UCSD-AML1 (cell line): ENCODE data around the gene ST3GAL3.

Experiments used
- DNase-seq: peaks from one replicate; lab custom pipeline; 2025; ENCODE audit not compliant: unreplicated experiment; lab: John Stamatoyannopoulos, UW

Gene ST3GAL3

DNA sequence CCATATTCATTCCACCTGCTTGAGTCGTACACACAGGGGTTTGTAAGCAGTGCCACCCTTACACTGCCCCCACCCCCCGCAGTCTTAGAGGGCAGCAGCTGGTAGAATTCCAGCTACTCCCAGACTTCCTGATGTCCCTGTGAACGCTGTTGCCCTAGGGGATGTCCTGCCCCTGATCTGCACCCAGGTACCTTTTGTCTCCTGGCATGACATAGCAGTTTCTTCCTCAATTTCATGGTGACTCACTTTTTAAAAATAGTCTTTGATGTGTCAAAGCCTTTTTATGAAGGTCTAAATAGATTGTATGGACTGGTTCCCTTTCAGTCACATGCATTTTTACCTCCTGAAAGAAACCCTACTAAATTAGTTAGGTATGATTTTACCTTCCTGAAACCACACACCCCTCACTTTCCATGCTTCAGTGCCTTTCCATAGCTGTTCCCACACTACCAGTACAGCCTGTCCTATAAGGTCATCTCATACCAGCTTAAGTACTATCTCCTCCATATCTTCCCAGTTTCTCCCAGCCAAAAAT is 76.4 kb downstream of the ST3GAL3 start:
- no peak for DNase-seq

DNA sequence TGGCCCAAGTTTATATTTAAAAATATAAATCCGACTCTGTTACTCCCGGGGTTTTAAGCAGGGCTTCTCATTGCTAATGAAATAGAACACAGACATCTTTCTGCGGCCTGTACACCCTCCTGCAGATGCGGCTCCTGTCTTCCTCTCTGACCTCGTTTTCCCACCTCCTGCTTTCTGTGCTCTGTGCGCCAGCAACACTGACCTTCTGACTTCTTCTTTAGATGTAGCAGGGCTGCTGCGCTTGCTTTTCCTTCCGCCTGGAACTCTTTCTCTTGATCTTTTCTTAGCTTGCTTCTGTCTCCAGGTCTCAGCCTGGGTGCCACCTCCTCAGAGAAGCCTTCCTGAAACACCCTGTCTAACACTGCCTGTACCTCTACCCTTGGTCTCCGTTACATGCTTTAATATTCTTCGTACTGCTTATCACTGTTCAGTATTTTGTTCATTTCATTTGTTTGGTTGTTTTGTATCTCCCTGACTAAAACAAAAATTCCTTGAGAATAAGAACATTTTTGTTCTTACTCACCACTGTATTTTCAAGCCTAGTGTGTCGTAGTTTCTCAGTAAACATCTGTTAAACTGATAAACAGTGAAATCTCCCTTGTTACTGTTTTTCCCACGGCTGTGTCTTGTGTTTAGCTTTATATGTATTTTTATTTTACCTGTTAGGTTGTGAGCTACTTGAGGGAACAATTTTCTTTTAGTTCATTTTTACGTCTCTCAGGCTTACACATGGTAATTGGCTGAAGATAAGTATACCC is 79.0 kb downstream of the ST3GAL3 start:
- no peak for DNase-seq

DNA sequence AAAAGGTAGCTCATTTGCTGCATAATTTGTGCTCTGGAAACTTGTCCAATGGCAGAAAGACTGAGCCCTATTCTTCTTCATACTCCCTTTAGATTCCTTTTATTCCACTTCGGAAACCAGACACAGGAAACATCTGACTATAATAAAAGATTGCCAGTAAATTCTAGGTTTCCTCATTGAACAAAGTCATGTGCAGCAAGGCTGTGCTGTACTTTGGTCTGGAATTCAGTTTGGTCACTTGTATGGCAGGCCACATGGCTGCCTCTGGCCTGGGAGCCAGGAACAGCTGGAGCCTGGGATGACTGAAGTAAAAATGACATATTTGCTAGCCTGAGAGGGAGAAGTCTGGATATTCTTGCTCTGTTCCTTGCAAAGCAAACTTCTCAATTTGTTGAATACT is 79.6 kb downstream of the ST3GAL3 start:
- DNase-seq: no peak

DNA sequence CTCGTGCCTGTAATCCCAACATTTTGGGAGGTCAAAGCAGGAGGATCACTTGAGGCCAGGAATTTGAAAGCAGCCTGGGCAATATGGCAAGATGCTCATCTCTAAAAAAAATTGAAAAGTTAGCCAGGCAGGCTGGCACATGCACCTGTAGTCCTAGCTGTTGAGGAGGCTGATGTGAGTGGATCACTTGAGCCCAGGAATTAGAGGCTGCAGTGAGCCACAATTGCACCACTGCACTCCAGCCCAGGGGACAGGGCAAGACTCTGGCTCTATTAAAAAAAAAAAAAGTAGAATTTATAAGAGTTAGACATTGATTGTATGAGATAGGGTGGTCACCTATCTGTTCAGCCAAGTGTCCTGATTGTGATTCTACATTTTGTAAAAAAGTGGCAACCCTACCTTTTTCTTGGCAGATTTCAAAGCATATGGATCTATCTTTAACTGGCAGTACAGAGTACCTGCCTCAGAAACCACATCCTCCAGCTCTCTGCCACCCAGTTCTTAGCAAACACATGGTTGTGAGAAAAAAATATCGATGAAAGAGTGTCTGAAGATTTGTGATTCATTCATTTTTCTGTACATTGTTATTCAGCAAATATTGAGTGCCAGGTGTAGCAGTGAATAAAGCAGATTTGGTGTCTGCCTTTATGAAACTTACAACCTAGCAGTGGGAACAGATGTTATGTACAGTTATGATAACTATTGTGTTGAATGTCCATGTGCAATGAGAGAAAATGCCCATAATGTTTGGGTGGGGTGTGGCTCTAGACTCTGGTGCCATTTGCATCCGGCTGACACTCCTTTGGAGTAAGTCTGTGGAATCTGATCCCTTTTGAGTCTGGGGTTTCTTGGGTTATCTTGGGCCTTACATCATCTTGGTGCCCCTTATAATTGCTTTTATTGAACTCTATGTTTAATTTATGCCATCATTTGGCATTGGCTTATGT is 82.5 kb downstream of the ST3GAL3 start:
- DNase-seq: no peak

DNA sequence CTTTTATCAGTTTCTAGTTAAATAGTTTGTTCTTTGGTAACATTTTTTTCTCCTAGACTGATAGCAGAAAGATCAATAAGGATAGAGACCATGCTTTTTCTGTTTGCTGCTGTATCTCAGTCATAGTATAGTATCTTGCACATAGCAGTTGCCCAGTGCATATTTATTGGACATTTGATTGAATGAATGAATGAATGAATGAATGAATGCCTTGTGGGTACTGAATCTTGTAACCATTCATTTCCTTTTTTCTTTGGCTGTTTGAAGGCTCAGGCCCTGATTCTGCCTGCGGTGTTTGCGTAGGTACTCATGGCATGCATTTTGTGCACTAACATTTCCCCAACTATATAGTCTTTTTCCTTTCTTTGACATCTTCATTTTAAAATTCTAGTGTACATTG is 83.9 kb downstream of the ST3GAL3 start:
- no peak for DNase-seq

DNA sequence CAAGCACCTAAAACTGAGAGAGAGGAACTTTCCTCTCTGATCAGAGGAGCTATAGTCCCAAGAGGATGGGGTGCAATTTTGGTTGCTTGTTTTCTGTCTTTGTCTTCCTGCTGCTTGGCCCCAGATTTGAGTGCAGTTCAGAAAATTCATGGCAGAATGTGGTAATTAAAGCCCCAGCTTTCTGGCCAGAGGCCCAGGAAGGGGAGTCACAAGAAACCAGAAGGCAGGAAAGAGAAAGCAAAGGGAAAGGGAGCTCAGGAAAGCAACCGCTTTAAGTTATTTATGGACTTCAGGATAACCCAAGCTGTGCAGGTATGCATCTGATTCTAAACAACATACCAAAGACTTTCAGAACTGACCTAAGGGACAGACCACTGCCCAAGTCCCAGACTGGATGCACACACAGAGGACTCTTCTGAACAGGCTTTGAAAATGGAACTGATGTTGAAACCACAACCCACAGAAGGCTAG is 88.8 kb downstream of the ST3GAL3 start:
- no peak for DNase-seq

DNA sequence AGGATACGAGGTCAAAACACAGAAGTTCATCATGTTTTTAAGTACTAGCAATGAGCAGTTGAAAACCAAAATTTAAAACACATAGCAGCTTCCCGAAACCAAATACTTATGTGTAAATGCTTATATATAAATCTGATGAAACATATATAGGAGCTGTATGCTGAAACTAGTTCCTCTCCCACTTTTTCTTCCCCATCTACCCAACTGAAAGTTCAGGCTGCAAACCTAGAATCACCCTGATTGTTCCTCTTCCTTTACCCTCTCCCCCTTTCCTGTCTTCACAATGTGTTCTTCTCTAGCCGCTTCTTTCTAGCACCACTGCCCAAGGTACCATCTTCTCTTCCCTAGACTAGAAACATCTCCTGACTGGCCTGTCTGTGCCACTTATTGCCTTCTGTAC is 90.6 kb downstream of the ST3GAL3 start:
- no peak for DNase-seq

DNA sequence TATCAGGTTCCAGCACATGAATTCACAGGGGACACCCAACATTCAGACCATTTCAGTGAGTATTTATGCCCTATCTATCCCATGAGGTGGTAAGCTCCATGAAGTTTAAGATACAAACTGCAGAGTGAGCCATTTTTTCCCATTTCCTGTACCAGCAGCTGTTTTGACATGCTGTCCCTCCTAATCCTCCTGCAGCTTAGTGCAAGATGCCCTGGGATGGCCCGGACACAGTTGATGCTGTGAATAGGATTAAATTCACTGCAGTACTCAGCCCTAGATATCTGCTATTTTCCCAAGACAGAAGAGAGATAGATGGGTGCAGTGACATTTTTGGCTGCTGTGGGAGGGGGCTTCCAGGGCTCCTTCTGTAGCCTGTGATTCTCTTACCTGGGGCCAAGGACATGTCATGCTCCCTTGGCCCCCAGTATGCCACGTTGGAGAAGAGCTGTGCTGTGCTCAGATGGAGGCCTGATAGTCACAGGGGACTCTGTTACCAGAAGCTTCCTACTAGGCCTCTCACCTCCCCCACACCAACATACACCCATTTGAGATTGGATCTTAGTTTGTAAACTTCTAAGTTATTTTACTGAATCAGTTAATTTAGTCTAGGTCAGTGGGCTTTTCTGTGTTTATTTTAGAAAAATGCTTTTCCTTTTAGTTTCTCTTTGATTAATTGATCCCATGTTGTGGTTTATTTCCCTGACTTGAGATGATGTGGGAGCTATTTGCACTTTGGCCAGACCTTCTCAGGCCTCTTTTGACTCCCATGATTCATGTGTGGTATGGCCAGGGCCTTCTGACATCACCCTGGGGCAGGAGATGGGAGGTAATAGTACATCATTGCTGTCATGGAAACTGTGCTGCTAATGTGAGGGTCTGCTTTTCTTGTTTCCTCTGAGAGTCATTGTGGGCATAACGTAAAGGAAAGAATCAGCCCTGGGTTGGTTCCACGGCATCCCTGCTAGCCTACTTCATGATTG is 92.6 kb downstream of the ST3GAL3 start:
- no peak for DNase-seq

DNA sequence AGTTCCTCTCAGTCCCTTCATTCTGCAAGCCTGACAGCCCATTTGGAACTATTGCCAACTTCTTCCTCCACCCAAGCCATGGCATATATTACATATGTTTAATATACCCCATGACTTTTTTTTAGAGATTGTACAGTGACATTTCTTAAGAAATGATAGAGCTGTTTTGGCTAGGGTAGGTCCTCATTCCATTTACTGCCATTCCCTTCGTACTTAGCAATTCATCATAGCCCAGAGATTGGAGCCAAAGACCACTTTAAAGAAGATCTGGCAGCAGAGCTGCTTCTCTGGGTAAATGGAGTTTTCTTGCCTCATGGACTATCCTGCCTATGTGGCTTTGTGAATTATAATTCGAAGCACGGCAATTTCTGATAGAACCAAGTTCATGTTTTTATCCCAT is 93.4 kb downstream of the ST3GAL3 start:
- no peak for DNase-seq

DNA sequence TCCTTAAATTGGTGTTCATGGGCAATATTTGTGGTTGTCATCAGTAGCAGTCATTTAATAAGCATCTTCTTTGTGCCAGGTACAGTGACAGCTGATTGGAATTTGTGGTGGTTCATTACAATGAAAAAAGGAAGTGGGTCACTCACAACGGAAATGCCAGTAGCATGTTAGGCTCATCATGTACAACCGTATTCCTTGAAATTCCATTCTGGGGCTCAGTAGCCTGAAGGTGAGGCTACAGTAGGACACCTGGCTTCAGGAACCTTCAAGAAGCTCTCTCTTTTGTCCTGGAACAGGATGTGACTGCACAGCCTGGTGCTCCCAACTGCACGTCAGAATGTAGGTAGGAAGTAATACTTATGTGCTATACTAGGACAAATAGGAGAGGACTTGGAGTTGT is 93.9 kb downstream of the ST3GAL3 start:
- DNase-seq: no peak

DNA sequence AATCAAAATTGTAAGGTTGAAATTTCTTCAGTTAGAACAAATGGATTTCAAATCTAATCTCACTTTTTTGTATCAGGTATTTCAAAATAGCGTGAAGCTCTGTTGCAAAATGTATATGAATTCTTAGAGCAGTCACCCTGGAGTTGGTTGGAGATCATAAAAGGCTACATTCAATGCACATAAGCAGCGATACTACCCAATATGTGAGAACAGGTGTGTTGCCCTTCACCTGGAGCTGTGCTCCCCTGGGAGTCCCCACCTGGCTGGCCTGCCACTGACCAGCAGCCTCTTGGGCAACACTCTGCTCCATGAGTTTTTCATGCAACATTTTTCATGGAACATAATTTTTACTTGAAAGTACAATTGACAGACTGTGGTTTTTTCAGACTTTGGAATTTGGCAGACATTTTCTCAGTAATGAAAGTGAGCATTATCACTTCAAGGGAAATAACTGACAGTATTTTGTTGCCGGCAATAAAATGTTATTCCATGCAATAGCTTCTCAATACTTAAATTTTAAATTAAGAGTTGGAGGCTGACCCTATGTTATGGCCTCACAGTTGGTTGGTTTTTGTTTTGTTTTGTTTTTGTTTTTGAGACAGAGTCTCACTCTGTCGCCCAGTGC is 95.1 kb downstream of the ST3GAL3 start:
- no peak for DNase-seq

DNA sequence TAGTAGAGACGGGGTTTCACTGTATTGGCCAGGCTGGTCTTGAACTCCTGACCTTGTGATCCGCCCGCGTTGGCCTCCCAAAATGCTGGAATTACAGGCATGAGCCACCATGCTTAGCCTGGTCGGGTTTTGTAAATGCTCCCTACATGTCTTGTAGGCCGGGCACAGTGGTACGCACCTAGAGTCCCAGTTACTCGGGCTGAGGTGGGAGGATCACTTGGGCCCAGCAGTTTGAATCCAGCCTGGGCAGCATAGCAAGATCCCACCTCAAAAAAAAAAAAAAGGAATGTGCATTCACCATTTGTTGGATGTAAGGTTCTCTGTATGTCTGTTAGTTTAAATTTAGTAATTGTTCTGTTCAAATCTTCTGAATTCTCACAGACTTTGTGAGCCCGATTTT is 95.8 kb downstream of the ST3GAL3 start:
- DNase-seq: no peak

DNA sequence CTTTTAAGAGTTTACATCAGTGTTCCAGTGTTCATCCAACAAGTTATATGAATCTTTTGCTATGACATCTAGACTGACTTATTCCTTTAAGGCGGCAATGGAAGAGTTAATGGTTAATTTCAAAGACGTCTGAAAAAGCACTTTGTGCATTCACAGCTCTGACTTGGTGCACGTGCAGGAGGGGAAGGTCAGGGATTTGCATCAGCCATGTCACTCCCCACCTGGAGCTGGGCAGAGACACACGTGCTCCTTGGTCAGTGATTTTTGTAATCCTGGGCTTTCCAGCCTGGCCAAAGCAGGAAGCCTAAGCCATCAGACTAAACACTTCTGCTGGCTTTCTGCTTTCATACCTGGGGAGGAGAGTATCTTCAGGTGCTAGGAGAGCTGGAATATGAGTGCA is 96.3 kb downstream of the ST3GAL3 start:
- no peak for DNase-seq

DNA sequence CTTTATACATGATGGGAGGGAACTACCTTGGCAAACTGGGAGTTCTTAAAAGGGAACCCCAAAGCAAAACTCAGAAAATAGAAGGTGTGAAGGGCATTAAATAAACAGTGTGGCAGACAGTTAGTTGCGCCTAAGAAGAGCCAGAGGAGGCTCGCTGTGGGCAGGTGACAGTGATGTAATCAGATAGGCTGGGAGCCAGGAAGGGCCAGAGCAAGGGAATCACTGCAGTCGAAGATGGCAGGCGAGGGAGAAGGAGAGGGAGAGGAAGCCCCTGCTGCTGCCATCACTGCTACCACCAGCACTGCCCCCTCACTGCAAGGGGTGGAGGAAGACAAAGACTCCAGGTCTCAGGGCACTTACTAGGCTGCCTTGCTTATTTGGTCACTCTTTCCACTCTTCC is 97.2 kb downstream of the ST3GAL3 start:
- no peak for DNase-seq

DNA sequence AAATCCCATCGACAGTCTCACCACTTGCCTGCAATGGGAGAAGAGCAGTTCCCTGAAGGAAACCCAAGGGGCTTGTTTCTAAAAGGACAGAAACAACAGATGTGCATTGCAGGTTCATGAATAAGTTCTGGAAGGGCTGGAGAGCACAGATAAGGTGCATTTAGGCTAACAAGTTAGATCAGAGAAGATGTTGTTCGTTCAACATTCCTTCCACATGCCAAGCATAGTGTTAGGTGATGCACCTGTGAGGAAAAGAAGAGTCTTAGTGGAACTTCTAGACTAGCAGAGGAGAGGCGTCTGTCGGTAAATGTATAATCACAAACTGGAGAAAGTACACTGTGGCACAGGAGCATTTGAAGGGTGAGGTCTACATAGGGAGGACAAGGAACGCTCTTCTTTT is 98.0 kb downstream of the ST3GAL3 start:
- DNase-seq: no peak

DNA sequence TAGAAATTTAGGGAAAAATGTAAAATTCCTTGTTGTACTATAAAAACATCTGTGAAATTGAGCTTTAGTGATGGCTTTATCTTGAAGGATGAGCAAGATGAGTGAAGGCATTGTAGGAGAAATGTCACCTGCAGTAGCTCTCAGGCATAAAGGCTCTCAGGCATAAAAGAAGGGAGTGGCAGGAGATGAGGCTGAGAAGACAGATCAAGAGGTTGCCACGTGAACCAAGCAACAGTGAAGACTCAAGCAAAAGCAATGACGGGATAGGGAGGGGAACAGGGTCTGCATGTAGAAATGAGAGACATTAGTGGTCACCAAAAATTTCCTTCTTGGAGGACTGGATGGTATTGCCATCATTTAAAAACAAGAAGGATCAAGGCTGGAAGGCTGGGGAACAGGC is 98.8 kb downstream of the ST3GAL3 start:
- no peak for DNase-seq

DNA sequence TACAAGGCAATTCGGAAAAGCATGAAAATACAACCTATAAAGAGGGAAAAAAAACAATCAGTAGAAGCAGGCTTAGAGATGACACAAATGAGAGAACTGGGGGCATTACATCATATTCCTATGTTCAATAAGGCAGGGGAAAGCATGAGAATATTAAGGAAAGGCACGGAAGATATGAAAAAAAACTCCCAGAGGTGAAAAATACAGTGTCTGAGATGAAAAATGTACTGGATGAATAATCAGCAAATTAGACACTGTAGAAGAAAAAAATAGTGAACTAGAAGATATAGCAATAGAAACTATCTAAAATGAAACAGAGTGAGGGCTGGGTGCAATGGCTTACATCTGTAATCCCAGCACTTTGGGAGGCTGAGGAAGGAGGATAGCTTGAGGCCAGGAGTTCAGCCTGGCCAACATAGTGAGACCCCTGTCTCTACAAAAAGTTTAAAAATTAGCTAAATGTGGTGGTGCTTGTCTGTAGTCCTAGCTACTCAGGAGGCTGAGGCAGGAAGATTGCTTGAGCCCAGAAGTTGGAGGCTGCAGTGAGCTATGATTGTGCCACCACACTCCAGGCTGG is 101.8 kb downstream of the ST3GAL3 start:
- no peak for DNase-seq

DNA sequence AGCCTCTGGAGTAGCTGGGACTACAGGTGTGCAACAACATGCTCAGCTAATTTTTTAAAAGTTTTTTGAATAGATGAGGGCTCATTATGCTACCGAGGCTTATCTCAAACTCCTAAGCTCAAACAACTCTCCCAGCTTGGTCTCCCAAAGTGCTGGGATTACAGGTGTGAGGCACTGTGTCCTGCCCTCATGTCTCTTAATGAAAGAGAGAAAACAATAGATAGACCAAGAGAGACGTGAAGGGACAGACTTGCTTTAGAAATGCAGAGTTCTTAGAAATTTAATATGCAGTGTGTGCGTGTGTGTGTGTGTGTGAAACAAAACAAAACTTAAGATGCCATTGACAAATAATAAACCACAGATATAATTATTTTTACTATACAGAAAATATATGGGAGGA is 105.2 kb downstream of the ST3GAL3 start:
- DNase-seq: no peak

DNA sequence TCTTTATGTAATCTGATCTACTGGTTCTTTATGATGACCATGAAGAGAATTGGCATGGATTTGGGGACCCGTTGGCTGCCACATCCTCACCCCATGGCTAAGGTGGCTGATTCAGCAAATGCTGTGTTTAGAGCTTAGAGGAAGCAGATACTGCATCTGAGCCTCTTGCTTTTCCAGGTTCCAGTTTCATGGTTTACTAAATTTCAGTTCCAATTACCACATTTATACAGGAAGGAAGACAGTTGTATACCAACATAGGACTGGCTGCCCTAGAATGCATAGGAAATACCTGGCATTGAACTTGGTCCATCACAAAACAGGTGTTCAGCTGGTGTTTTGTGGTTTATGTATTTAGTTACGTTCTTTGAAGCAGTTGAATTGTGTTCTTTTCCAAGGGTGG is 107.1 kb downstream of the ST3GAL3 start:
- no peak for DNase-seq
